Activated CD4-positive, alpha-beta T cell treated with anti-CD3 and anti-CD28 coated beads, Interleukin-2, Interleukin-6, amounts not matched to agents 100 ng/mL and 50 ng/mL, durations not matched to agents 16 hours and 8 hours (primary cell): ENCODE measurements around the gene DNHD1.

Experiments used
- DNase-seq: peaks from one replicate; pipeline ENCODE4 v3.0.0-alpha.2; 2020

The DNHD1 gene

GRCh38 chr11:6497069-6497839, at the start of gene DNHD1:
Gene DNHD1, plus strand, starts transcription at chr11:6497280. Its CDS starts 936 bp downstream, at chr11:6498216.
- no peak for DNase-seq

- DNase-seq = no peak
Measured at GRCh38 chr11:6448574-6448973, 48.5 kb upstream of the DNHD1 start.

- DNase-seq = no peak
Measured at GRCh38 chr11:6452219-6452618, 44.9 kb upstream of the DNHD1 start.

- DNase-seq = no peak
Measured at GRCh38 chr11:6453152-6453551, 43.9 kb upstream of the DNHD1 start.

GRCh38 chr11:6455070-6455469, 42.0 kb upstream of the DNHD1 start:
- no peak for DNase-seq

DNA sequence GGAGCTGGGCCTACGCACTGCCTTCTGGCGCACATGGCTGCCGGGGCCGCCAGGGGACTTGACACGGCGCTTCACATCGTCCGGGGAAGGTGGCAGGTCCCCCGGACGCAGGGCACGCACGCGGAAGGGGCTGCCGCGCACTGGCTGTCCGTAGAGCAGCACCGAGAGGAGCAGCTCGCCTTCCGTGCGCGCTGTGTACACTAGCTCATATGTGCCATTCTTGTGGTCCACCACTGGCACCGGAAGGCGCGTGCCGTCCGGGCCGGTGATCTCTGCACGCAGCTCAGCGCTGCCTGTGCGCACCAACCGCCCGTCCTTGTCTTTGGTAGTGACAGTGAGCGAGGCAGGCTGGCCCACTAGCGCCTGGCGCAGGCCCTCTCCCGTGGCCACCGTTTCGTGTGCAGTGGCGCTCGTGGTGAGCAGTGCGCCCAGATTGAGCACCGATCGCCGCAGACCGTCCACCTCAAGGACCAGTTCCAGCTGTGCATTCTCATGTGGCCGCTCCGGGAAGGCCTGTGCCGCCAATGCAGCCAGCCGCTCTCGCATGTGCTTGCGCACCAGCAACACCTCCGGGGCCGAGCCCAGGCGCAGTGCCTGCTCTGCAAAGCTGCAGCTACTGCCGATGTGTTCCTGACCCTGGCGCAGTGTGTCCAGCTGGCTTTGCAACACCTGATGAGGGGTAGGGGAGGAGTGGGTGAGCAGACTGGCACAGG, 40.6 kb upstream of the DNHD1 start:
- DNase-seq = no peak

DNA sequence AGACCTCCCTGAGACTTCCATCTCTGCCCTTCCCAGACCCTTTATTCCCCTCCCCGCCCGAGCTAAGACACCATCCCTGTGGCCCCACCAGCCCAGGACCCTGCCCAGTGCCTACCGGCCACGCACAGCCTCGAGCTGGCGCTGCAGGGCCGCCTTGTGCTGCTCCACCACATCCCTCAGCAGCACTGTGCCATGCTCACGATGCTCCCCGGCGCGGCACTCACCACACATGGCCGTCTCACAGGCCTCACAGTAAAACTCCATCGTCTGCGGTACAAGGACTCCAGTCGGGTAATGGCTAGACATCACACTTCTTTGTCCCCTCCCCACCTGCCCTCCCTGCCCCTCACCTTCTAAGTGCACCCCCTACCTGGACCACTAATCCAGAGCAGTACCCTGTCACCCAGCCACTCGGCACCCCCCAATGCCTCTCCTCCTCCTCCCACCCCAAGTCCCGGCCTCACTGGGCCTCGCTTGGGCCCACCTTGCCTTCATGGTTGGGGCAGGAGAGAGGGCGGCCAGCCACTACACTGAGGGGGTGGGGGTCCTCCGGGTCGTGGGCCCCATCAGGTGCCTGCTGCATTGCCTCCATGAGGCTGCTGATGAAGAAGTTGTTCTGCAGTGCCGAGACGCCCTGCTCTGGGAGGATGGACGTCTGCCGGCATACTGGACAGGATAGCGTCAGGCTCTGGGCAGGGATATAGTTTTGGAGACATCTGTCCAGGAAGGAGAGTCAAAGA, 39.3 kb upstream of the DNHD1 start:
- no peak for DNase-seq

- DNase-seq = no peak
Measured at GRCh38 chr11:6458352-6459098, 38.6 kb upstream of the DNHD1 start.

GRCh38 chr11:6459099-6459450, 38.0 kb upstream of the DNHD1 start:
- DNase-seq = no peak

GRCh38 chr11:6468712-6469495, 28.2 kb upstream of the DNHD1 start:
- DNase-seq = peak; percentile 20

DNA sequence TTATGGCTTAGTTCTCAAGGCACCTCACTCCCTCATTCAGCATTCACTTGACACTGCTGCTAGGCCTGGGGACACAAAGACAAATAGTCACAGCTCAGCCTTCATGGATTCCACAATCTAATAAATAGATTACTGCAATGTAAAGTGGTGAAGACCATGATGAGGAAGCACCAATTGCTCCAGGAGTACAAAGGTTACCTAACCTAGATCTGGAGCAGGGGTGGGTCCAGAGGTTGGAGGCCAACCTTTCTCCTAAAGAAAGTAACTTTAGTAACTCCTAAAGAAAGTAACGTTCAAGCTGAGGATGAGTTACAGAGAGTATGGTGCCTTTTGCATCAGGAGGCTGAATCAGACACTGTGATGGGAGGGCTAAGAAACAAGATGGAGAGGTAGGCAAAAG, 27.5 kb upstream of the DNHD1 start:
- DNase-seq = no peak

DNA sequence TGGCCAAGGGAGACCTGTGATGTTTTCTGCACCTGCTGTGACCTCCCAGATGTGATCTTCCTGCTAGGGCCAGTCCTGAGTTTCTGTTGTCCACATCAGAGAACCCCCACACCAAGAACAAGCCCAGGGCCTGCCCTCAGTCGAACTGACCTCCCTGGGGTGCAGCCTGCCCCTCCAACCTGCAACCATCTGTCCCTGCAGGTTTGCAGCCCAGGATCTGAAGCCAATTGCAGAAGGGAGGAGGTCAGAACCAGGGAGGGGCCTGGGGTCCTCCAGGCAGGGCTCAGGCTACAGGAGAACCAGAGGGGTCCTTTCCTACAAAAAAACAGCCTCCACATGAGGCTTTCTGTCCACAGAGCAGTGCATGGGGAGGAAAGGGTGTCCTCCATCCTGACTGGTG, 24.1 kb upstream of the DNHD1 start:
- no peak for DNase-seq

DNA sequence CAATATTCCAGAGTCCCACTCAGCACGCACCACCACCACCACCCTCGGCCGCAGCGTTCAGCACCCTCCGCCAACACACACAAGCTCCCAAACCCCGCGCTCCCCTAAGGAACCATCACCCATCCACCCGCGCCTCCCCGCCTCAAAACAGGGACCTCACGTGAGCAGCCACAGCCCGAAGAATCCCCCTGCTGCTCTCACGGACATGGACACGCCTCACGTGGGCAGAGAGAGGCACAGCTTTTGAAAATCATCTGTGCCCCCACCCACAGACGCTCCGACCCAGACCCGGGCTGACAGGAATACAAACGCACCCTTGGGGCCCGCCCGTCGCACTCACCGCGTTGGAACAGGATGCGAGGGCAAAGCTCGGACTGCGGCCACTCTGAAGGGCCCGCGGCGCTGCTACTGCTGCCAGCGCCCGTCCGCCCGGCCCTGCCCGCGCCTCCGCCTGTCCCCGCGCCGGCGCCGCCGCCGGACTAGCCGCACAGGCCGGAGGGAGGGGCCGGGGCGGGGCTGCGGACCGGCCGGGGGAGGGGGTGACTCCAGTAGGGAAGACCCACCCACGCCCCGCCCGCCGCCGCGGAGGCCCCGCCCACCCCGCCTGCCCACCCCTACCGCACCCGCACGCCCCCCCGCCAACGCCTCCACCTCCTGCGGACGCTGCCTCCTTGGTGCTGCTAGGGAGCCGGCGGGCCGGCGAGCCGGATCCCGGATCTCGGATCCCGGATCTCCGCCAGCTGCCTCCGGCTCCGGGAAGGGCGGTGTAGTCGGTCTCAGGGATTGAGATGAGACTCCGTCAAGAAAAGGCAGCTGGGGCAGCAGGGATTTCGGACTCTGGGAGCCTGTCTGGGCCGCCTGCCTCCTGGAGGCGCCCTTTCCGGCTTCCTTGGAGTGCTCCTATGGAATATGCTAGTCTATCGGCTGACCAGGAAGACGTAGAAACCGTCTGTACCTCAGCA, 23.3 kb upstream of the DNHD1 start, which contains the start of gene TRIM3:
TSS of gene TRIM3 (minus strand) at position 491 of the 962 bp plus-strand sequence. CDS start 8,246 bp downstream, outside the sequence.
- peak; percentile 77 for DNase-seq

GRCh38 chr11:6474413-6474792, 22.7 kb upstream of the DNHD1 start:
- no peak for DNase-seq

DNA sequence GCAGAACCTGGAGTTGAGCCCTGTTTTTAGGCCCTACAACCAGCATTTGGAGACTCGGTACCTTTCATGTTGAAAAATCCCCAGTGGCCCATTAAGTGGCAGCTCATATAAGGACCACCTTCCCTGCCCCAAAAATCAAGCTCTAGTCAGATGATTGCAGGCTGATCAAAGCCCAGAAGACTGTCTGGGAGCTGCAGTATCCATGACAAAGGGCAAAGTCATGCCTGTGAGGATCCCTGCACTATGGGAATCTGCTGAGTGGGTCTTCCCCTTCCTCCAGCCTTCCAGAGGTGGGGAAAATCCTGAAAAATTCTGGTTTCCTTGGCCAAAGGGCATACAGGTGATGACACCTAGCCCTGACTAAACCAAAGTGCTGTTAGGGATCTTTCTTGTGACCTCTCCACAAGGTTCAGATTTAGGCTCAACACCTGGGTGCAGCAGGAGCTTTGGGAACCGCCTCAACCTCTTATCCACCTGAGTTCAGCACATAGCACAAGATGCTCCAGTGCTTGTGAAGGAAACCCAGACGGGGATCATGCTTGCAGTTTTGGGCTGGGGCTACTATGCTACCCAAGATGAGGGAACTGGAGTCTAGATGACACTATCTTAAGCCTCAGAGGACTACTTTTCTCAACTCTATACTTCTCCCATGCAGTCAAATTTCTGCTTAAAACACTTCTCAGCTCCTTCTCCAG, 22.1 kb upstream of the DNHD1 start:
- no peak for DNase-seq

DNA sequence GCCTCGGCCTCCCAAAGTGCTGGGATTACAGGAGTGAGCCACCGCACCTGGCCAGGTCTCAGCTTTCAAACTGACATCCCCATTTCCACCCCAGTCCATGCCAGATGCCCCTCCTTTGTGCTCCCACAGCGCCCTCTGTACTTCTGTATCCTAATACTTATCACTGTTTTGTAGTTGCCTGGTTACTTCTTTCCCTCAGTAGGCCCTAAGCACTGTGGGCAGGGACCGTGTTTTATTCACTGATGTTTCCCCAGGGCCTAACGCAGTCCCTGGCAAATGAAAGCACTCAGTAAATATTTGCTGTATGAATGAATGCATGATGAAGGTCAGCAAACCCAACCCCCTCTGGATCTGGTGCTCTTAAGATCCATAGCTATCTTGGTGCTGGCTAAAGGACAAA, 21.1 kb upstream of the DNHD1 start:
- DNase-seq = no peak

DNA sequence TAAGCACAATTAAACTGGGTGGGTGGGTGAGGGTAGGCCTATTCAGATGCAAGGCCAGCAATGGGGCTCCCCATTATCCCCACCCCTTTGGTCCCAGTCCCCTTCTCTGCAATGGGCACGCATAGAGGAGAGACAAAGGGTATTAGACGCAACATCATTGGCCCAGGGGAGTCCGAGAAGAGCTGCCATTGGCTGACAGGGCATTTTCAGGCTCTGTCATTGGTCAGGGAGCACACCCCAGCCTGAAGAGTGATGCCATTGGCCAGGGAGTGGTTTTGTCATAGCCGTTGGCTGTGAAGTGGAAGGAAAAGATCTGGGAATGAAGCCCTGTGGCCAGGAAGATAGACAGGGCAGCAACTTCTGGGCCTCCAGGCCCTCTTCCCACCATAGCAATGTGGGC, 20.5 kb upstream of the DNHD1 start:
- no peak for DNase-seq

GRCh38 chr11:6480299-6480914, 16.7 kb upstream of the DNHD1 start:
- no peak for DNase-seq

DNA sequence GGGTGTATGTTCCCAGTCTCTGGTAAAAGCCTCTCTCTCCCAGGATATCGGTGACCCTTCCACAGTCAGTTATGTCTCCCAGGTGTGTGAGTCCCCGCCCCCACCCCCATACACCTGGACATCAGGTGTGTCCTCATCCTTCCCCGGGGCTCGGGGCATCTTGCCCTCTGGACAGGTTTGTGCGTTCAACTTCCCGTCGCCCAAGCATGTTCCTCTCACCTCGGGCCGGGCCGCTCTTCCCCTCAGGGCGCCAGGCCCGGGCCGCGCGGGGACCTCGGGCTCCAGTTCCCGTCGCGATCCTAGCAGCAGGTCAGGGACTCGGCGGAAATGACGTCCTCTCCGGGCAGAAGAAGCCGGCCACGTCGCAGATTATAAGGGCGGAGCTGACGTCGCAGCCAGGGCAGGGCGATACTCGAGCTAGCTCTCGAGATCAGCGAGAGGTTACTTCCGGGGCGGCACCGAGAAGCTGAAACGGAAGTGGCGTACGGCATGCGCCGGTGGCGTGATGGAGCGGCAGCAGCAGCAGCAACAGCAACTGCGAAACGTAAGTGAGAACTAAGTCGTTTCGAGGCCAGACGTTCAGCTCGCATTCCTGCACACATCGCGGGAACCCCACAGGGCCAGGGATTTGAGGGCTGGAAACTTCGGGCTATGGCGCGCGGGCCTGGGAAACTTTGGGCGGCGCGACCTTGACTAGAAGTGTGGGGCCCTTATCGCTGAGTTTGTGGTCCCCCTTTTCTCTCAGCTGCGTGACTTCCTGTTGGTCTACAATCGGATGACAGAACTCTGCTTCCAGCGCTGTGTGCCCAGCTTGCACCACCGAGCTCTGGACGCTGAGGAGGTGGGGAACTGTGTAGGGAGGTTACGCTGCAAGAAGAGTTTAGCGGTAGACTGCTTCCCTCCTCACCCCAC, 15.8 kb upstream of the DNHD1 start, which contains the start of the genes ARFIP2 and TIMM10B:
TSS of gene ARFIP2 (minus strand) at position 320 of the 912 bp plus-strand sequence. CDS start 910 bp downstream, outside the sequence.
TSS of gene TIMM10B (plus strand) at position 490 of the 912 bp plus-strand sequence. CDS start at position 506, 16 bp downstream.
- DNase-seq = peak; percentile 98
